GM19099 (cell line): ENCODE measurements around the gene RABEPK.

Experiments
- POLR2A ChIP-seq: IDR thresholded peaks from 3 replicates; pipeline ENCODE4 v1.6.1; 2011; ENCODE audit warnings: low read depth; ENCODE audit not compliant: insufficient read length; ENCODE audit errors: extremely low read depth

The RABEPK gene

DNA sequence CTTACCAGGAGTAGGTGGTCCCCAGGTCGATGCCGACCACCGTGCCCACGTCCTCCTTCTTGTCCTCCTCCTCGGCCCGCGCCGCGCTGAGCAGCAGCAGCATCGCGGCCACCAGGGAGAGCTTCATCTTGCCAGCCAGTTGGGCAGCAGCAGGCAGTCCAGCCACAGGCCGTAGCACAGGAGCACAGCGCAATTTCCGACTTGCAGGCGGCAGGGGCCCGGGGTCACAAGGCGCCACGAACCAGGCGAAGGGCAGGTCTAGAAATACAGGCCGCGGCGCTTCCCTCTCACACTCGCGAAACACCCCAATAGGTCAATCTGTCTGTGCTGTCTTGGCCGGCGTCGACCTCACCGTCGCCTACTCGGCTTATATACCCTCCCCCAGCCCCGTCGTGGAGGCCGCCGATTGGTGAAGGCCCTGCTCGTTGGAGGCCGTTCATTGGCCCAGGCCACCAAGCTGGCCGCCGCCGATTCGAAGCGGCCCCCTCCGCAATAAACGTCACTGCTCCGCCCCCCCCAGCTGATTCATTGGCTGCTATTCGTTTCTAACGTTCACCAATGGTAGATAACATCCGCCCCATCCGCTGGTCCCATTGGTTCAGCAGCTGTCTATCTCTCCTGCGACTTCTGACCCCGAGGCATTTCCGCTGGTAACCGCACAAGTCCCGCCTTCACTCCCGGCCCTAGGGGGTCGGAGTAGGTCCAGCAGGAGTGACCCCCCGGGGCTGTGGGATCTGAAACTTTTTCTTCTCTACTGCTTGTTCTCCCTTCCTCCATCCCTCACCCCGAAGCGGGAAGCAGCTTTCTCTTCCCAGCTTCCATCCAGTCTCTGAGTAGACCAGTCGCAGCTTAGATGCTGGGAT lies 40.9 kb downstream of the RABEPK start, which contains the start of gene HSPA5:
Gene HSPA5 (minus strand): TSS at position 344 of the 863 bp plus-strand sequence. CDS start 217 bp downstream, at position 127.
- TF ChIP-seq POLR2A: peak; percentile 99

DNA sequence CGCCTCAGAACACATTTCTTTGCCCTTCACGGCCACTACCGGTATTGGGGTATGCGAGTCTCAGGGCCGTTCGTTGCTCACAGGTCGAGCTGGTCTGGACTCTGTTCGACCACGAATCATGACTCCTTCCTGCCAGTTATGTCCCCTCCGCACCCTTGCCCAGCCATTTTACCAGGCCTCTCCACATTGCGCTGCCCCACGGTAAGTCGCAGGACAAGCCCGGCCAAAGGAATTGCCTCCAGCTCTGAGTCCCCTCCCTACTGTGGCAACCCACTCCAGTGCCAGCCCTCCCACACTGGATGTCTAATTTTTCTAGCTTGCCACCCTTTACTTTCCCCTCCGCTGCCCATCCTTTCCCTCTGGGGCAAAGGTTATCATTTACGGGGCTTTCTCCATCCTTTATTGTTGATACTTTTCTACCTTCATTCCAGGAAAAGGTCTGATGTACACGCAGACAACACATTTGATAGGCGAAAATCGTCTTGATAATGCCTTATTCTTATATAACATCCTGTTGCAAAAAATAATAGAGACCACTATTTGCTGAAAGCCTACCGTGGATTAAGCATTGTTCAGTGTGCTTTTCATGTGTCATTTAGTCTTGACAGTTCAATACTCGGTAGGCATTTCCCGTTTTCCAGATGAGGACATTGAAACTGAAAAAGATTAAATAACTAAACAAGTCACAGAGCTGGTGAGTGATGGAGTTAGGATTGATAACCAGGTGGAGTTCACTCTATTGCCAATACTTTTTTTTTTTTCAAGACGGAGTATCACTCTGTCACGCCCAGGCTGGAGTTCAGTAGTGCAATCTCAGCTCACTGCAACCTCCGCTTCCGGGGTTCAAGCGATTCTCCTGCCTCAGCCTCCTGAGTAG lies 41.8 kb downstream of the RABEPK start:
- TF ChIP-seq POLR2A: peak; percentile 45

DNA sequence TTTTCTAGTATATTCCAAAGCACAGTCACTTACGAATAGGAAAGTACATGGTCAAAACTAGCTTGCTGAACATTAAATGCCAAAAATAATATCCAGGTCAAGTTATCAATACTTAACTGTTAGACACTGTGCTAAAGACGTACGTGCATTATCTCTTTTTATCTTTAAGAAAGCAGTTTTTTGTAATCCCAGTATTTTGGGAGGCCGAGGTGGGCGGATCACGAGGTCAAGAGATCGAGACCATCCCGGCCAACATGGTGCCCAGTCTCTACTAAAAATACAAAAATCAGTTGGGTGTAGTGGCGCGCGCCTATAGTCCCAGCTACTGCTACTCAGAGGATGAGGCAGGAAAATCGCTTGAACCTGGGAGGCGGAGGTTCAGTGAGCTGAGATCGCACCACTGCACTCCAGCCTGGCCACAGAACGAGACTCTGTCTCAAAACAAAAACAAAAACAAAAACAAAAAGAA lies 43.5 kb downstream of the RABEPK start:
- no peak for TF ChIP-seq POLR2A

DNA sequence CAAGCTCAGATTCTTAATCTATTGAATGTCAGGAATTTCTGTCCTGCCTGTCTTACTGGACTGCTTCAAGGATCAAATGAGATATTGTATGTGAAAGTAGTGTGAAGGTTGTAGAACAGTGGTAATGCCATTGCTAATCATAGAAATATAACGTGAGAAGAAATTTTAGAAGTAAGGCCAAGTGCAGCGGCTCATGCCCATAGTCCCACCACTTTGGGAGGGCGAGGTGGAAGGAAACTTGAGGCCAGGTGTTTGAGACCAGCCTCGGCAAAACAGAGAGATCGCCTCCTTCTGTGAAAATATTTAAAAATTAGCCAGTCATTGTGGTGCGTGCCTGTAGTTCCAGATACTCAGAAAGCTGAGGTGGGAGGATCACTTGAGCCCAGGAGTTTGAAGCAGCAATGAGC lies 45.9 kb downstream of the RABEPK start:
- TF ChIP-seq POLR2A: no peak

DNA sequence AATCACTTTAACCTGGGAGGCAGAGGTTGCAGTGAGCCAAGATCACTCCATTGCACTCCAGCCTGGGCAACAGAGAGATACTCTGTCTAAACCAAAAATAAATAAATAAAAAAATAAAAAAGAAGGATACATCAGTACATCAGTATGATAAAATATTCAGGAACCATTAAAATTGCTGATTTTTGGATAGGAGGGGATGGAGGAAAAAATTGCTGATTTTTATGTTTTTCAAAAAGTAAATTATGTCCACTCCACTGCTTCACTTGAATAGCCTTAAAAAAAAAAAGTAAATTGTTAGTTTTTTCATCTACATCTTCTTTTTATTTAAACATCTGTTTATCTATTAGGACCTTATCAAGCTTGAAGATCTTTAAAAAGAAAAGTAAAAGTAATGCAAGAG lies 53.9 kb downstream of the RABEPK start:
- TF ChIP-seq POLR2A: no peak

DNA sequence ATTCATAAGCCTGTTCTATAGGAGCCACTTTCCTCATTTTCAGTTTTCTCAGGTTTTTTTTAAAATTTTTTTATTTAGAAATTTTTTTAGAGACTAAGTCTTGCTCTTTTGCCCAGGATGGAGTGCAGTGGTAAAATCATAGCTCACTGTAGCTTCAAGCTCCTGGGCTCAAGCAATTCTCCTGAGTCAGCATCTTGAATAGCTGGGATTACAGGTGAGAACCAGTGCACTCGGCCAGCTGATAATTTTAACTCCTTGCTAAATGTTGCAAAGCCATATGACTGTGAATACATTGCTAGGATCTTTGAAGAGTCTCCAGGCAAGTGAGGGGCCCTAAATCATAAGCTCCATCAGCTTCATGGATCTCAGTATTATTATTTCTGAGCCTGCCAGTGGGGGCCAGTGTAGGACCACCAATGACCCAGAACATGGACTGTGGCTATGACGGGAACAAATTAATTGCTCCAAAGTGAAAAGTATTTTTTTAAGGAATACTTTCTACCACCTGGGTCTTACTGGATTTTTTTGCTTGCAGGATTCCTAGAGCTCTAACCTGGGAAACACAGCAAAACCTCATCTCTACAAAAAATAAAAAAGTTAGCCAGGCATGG lies 55.5 kb downstream of the RABEPK start:
- TF ChIP-seq POLR2A: no peak

DNA sequence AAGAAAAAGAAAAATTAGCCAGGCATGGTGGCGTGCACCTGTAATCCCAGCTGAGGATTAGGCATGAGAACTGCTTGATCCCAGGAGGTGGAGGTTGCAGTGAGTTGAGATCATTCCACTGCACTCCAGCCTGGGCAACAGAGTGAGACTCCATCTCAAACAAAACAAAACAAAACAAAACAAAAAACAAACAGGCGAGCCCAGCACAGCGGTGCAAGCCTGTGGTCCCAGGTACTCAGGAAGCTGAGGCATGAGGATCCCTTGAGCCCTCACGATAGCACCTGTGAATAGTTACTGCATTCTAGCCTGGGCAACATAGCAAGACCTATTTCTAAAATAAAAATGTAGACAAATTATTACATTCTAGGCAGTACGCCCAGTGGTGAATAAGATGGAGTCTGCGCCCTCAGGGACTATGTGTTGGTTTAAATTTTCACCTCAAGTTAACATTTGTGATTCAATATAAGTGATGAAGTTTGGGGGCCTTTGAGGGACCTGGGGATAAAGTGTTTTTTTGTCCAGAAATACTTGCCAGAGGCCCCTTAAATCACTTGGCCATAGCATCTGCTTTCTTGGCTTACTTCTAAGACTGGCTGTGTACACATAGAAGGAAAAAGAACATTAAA lies 57.9 kb downstream of the RABEPK start:
- TF ChIP-seq POLR2A: no peak

DNA sequence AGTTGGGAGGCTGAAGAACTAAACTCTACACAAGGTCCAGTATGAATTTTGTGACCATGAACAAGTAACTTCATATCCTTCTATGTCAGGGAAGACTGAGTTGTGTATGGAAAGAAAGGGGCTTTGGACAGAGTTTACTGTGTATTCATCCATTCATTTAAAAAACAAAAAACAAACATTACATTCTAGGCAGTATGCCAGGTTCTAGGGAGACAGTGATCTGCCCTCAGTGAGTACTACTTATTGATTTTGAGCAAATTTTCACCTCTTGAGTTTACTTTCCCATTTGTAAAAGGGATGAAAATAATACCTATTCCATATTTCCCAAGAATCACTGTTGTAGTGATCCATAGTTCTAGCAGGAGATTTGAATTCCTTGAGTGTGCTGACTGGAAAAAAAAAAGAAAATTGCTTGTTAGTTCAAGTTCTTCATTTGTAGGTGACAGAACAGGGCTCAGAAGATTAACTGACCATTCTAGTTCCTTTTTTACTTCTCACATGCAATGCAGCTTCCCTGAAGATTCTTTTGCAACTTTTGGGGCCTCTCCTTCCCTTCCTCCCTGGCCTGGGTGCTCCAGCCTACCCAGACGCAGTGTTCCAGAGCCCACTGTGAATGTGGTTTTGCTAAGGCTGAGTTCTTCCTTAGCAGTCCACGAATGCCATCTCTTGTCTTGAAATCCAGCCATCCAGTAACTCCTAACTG lies 58.6 kb downstream of the RABEPK start:
- no peak for TF ChIP-seq POLR2A

DNA sequence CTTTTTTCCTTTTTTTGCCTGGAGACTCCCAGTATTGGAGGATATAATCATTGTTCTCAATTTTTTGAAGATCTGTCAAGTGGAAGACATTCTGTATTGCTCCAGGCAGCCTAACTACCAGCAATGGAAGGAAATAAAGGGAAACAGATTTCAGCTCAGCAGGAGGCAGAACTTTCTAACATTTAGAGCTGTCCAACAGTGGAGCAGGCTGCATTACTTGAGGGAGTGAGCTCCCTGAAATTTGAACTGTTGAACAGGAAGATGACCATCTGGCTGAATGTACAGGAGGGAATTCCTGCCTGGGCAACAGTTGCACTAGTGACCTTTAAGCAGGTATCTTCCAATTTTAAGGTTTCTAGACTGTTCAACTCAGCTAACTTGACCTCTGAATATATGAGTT lies 60.2 kb downstream of the RABEPK start:
- TF ChIP-seq POLR2A: no peak

DNA sequence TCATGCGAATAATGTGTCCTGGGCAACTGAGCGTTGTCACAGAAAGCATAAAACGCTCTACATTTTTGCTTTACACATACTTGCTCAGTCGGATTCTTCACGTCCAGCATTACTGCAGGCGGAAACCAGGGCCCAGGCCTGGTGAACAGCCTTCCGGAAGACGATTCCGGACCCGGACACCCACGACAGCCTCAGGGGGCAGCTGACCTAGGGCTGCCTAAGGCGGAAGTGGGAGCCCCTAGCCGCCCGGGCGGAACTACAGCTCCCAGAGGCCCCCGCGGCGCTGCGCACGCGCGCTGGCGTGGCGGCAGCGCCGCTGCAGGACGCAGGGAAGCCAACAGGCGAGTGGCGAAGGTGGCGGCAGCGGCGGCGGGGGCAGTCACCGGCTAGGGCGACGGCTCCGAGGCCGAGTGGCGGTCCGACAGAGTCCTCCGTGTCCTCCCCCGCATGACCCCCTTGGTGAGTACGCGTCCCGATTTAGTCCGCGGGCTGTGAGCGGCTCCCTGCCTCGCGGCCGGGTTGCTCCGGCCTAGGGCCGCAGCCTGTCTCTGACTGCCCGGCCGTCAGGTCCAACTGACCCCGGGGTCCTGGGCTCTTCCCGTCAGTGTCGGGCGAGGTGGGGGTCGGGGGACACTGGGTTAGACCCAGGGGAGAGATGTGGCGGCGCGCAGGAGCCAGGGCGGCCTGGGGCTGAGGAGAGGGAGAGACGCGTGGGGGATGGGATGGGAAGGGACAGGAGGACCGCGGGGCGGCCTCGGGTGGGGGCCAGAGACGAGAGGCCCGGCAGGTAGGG lies 61.4 kb downstream of the RABEPK start, which contains the start of gene GAPVD1:
Gene GAPVD1 (plus strand): TSS at position 326 of the 793 bp plus-strand sequence. CDS start 37,096 bp downstream, outside the sequence.
- TF ChIP-seq POLR2A: peak; percentile 85

DNA sequence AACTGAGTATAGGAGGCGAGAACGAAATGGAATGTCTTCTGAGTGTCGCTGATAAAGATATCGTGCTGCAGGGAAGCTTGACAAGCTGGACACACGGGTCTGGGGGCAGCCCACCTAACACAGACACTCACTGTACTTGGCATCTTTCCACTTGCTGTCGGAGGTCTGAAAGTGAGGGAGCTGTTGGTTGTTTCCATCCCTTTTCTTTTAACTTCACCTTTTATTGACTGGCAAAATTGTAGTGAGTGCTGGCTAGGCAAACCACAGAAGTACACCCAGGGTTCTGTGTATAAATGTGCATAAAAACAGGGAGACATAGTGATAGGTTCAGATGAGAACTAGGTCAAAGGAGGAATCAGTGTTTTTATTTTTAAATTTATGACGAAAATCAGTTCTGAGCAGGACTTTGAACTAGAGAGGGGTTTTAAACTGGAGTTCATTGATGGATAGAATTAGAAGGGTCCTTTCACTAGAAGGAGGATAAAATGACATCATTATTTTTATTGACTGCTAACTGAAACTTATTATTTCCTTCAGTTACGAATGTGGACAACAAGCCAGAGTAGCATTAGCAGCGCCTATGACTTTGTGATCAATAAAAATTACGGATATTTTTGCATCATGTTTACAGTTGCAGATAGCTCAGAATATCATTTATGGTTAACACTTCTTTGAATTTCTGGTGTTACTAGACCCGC lies 62.1 kb downstream of the RABEPK start:
- TF ChIP-seq POLR2A: no peak

DNA sequence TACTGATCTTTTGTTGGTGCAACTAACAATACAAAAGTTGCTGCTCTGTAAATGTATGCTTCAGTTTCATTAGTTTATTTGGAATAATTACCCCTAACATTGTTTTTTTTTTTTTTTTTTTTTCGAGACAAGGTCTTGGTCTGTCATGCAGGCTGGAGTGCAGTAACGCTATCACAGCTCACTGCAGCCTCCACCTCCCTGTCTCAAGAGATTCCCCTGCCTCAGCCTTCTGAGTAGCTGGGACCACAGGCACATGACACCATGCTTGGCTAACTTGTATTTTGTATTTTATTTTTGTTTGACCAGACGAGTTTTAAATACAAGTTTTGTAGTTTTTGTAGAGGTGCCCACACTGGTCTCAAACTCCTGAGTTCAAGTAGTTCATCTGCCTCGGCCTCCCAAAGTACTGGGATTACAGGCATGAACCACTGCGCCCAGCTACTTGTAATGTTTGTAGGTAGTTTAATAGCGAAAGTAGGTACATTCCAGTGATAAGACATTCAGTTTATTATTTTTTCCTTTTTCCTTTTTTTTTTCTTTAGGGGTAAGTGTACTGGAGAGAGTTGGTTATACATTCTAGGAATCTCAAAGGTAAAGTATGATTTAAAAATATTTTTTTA lies 68.2 kb downstream of the RABEPK start:
- no peak for TF ChIP-seq POLR2A
